ENCODE results near the gene RBMS3.

The RBMS3 gene

GRCh38 chr3:29416514-29416913 lies 135.6 kb downstream of the RBMS3 start:
- DNase-seq (ENCODE audit: extremely low spot score): no peak
- CTCF ChIA-PET: interaction anchor here (0.7 kb wide), 1 partner anchor 23 kb away, joined by 4 read pairs; no protein-coding TSS in a partner anchor
- POLR2A ChIA-PET: no interaction called here
- TF ChIP-seq, protein P1, sequence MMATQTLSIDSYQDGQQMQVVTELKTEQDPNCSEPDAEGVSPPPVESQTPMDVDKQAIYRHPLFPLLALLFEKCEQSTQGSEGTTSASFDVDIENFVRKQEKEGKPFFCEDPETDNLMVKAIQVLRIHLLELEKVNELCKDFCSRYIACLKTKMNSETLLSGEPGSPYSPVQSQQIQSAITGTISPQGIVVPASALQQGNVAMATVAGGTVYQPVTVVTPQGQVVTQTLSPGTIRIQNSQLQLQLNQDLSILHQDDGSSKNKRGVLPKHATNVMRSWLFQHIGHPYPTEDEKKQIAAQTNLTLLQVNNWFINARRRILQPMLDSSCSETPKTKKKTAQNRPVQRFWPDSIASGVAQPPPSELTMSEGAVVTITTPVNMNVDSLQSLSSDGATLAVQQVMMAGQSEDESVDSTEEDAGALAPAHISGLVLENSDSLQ (IDR thresholded peaks at IDR 0.05): no peak
- no peak for TF ChIP-seq TARDBP (IDR thresholded peaks at IDR 0.05)

DNA sequence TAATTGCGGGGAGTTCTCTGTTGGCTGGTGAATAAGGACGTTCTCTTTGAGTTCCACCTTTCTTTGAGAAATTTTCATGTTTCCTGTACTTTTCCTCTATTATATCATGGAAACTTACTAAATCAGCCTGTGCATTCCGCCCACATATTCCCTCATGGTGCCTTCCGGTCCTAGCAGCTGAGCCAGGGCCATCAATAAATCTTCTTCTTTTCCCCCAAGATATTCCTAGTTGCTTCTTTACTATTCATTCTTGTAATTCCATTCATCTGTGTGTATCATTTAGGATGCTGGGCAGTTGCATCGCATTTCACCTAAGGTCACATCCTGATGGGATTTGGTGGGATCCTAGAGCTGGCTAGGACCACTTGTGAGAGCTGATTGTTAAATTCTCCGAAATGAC lies 139.2 kb downstream of the RBMS3 start:
- no peak for TF ChIP-seq ARNT (IDR thresholded peaks at IDR 0.05)
- no peak for TF ChIP-seq L3MBTL2 (conservative IDR thresholded peaks at IDR 0.05)
- TF ChIP-seq ELF4 (IDR thresholded peaks at IDR 0.05): no peak
- no peak for TF ChIP-seq FOXA1 (IDR thresholded peaks at IDR 0.05)
- no peak for TF ChIP-seq SP1 (IDR thresholded peaks at IDR 0.05)
- TF ChIP-seq, protein P1 (IDR thresholded peaks at IDR 0.05): no peak
- DNase-seq (ENCODE audit: extremely low spot score): no peak
- CTCF ChIA-PET: no interaction called here
- POLR2A ChIA-PET: no interaction called here

- ChIA-PET POLR2A (no interaction called here), CTCF (no interaction called here)
- TF ChIP-seq ELF4 (IDR thresholded peaks at IDR 0.05): no peak
- TF ChIP-seq FOXM1 (IDR thresholded peaks at IDR 0.05; ENCODE audit: borderline replicate concordance): no peak
- TF ChIP-seq FOXK2 (IDR thresholded peaks at IDR 0.05): no peak
- no peak for TF ChIP-seq NFRKB (IDR thresholded peaks at IDR 0.05)
- TF ChIP-seq, protein P1 (IDR thresholded peaks at IDR 0.05): no peak
- no peak for TF ChIP-seq CTBP1 (IDR thresholded peaks at IDR 0.05; ENCODE audit: borderline replicate concordance)
- no peak for DNase-seq (ENCODE audit: extremely low spot score)
Observed at GRCh38 chr3:29426302-29427226, 145.7 kb downstream of the RBMS3 start.

DNA sequence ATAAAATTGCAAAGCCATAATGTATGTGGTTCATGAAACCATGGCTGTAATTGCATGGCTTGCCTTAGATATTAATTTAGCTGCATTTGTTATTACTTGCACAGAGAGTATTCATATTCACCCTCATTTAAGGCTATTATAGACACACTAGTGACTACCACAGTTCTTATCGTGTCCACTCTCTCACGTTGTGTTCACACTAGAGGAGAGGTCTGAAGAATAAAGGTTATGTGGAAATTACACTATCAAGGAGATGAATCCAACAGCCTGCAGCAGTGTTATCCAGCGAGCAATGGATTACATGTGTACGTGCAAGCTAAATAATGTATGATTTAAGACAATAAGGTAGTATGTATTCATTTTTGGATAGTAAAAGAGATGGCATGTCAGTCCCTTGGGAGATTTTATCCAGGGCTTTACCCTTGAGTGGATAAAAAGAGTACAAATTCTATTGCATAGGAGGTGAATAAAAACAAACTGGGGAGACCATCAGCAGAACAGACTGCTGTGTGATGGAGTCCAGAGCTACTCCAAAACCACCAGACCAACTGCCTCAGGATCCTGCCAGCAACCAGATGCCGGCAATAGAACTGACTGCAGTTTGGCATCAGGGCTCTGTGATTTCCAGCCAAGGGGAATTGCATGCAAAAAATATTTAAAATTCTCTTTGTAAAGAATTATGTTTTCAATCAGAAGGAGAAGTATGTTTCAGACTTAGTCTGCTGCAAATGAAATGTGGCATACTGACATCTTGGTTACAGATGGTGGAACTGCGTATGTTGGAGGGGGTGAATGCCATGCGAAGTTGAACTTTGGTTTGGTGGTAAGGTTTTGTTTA lies 146.6 kb downstream of the RBMS3 start:
- ChIA-PET POLR2A (no interaction called here), CTCF (no interaction called here)
- no peak for TF ChIP-seq SUZ12 (IDR thresholded peaks at IDR 0.05)
- no peak for TF ChIP-seq TARDBP (IDR thresholded peaks at IDR 0.05)
- TF ChIP-seq CTBP1 (IDR thresholded peaks at IDR 0.05; ENCODE audit: borderline replicate concordance): no peak
- no peak for TF ChIP-seq NFRKB (IDR thresholded peaks at IDR 0.05)
- no peak for TF ChIP-seq HDGF (IDR thresholded peaks at IDR 0.05; ENCODE audit: borderline replicate concordance)
- no peak for TF ChIP-seq LEF1 (IDR thresholded peaks at IDR 0.05; ENCODE audit: borderline replicate concordance)
- no peak for TF ChIP-seq FOXA1 (IDR thresholded peaks at IDR 0.05)
- DNase-seq (ENCODE audit: extremely low spot score): no peak

GRCh38 chr3:29429055-29429679 lies 148.3 kb downstream of the RBMS3 start:
- no peak for TF ChIP-seq TARDBP (IDR thresholded peaks at IDR 0.05)
- TF ChIP-seq ZNF384 (IDR thresholded peaks at IDR 0.05): no peak
- TF ChIP-seq LEF1 (IDR thresholded peaks at IDR 0.05; ENCODE audit: borderline replicate concordance): no peak
- ChIA-PET POLR2A (no interaction called here), CTCF (no interaction called here)
- DNase-seq (ENCODE audit: extremely low spot score): no peak

DNA sequence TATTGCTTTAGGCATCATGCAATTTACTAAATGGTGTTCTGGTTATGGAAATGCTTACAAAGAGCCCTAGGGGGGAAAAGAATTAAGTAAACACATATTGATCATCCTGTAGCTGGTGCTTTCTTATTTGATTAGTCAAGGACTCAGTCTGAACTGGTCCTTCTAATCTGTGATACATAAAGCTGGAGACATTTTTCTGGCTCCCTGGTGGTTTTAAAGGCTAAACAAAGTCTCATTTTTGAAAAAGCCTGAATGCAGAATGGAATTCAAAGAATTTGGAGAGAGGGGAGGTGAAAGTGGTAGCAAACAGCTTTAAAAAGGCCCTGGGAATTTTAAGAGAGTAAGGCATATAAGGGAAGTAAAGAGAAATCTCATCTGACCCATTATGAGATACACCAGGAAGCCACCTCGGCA lies 149.7 kb downstream of the RBMS3 start:
- CTCF ChIA-PET: interaction anchor here (0.6 to 0.7 kb wide), 2 partner anchors 9 to 513 kb away, joined by 3 to 7 read pairs; no protein-coding TSS in a partner anchor
- POLR2A ChIA-PET: no interaction called here
- TF ChIP-seq SUZ12 (IDR thresholded peaks at IDR 0.05): no peak
- TF ChIP-seq TARDBP (IDR thresholded peaks at IDR 0.05): no peak
- no peak for TF ChIP-seq ZNF384 (IDR thresholded peaks at IDR 0.05)
- TF ChIP-seq ELF4 (IDR thresholded peaks at IDR 0.05): no peak
- peak; percentile 27 for DNase-seq (ENCODE audit: extremely low spot score)

GRCh38 chr3:29436612-29437323 lies 155.9 kb downstream of the RBMS3 start:
- DNase-seq (ENCODE audit: extremely low spot score): no peak
- TF ChIP-seq SP1 (IDR thresholded peaks at IDR 0.05) (no peak), ZNF384 (IDR thresholded peaks at IDR 0.05) (no peak), ELF4 (IDR thresholded peaks at IDR 0.05) (no peak), BHLHE40 (IDR thresholded peaks at IDR 0.05; ENCODE audit: borderline replicate concordance) (no peak), HDGF (IDR thresholded peaks at IDR 0.05; ENCODE audit: borderline replicate concordance) (no peak), FOXA1 (IDR thresholded peaks at IDR 0.05) (no peak)
- POLR2A ChIA-PET: no interaction called here
- CTCF ChIA-PET: no interaction called here

All from HEK293T (cell line).